Smooth muscle cell (in vitro differentiated cells): Measurements from ENCODE around the gene NACA2. TPM values are rescaled to one million over a fixed set of nuclear protein-coding genes. Genes with fewer than 3 reads are reported as not detected.

Experiments used
- DNase-seq: peaks from one replicate; lab custom pipeline; 2025; ENCODE audit not compliant: unreplicated experiment; lab: John Stamatoyannopoulos, UW
- H2AFZ ChIP-seq: fragments of 200-600 bp; sonication (generic); 2 replicates; pipeline ENCODE4 v1.6.0; 2016; ENCODE audit warnings: antibody characterized with exemption, low read depth, mild to moderate bottlenecking
- H3F3A ChIP-seq: fragments of 200-600 bp; sonication (generic); 2 replicates; pipeline ENCODE4 v1.6.0; 2017; ENCODE audit warnings: antibody characterized with exemption, low read depth
- H3K27ac ChIP-seq: fragments of 200-600 bp; sonication (generic); 2 replicates; pipeline ENCODE4 v1.5.1; 2016; ENCODE audit warnings: low read depth, mild to moderate bottlenecking
- H3K27me3 ChIP-seq: fragments of 200-600 bp; sonication (generic); 2 replicates; pipeline ENCODE4 v1.6.1; 2016; ENCODE audit warnings: low read depth, mild to moderate bottlenecking
- H3K36me3 ChIP-seq: fragments of 200-600 bp; sonication (generic); 2 replicates; pipeline ENCODE4 v1.5.1; 2016; ENCODE audit warnings: low read depth
- H3K4me1 ChIP-seq: fragments of 200-600 bp; sonication (generic); 2 replicates; pipeline ENCODE4 v1.5.1; 2016; ENCODE audit warnings: low read depth
- H3K4me2 ChIP-seq: fragments of 200-600 bp; sonication (generic); 2 replicates; pipeline ENCODE4 v1.6.0; 2016; ENCODE audit warnings: mild to moderate bottlenecking
- H3K4me3 ChIP-seq: fragments of 200-600 bp; sonication (generic); 2 replicates; pipeline ENCODE4 v1.5.1; 2016; ENCODE audit warnings: mild to moderate bottlenecking
- H3K79me2 ChIP-seq: fragments of 200-600 bp; sonication (generic); 2 replicates; pipeline ENCODE4 v1.6.0; 2016; ENCODE audit warnings: low read depth, mild to moderate bottlenecking
- H3K9ac ChIP-seq: fragments of 200-600 bp; sonication (generic); 2 replicates; pipeline ENCODE4 v1.6.0; 2016; ENCODE audit warnings: low read depth
- H3K9me3 ChIP-seq: fragments of 200-600 bp; sonication (generic); replicated peaks from 2 replicates; pipeline ENCODE4 v1.5.1; 2016; ENCODE audit warnings: low read depth
- H4K20me1 ChIP-seq: fragments of 200-600 bp; sonication (generic); 2 replicates; pipeline ENCODE4 v1.6.0; 2016; ENCODE audit warnings: low read depth
- CTCF ChIP-seq: fragments of 200-600 bp; sonication (generic); IDR thresholded peaks from 2 replicates; pipeline ENCODE4 v1.5.1; 2017; ENCODE audit warnings: borderline replicate concordance, mild to moderate bottlenecking, antibody characterized with exemption; ENCODE audit not compliant: insufficient read depth, poor library complexity, severe bottlenecking
- WGBS: methylation state at CpG from one replicate; pipeline ENCODE4 v1.1.7; 2016; ENCODE audit warnings: low lambda C conversion rate; 5-methylcytosine and 5-hydroxymethylcytosine counted together
- polyA plus RNA-seq: library from polyadenylated mRNA; unstranded; fragments of >200 nt; fragmentation: Nextera tagmentation; extraction: Ambion mirVana; gene quantifications from 2 replicates; pipeline ENCODE4 v1.2.1, GENCODE V29; 2016
- total RNA-seq: library from RNA; depleted of rRNA; stranded (reverse); fragments of >200 nt; gene quantifications from 2 replicates; pipeline ENCODE4 v1.2.3, GENCODE V29; 2014

The NACA2 gene
- total and polyA plus RNA-seq, 2 experiments from 2014 or later, result not detected

GRCh38 chr17:61545335-61545938 lies 45.6 kb downstream of the NACA2 start:
- 93% methylated on average over 1 of the region's 1 CpG for WGBS
- no peaks in the 10 kb centered on the region for H3K79me2 ChIP-seq

GRCh38 chr17:61543786-61544415 lies 47.1 kb downstream of the NACA2 start:
- no peaks in the 10 kb centered on the region for H4K20me1 ChIP-seq
- no peak overlapping the region for H3K9ac ChIP-seq
- H3K4me1 ChIP-seq, result no peaks in the 10 kb centered on the region
- WGBS, result 86% methylated on average over 9 of the region's 9 CpGs
- no peak overlapping the region for H3K4me3 ChIP-seq
- no peaks in the 10 kb centered on the region for H3K79me2 ChIP-seq
- TF ChIP-seq CTCF, result no peak
- no peak overlapping the region for H2AFZ ChIP-seq
- no peaks in the 10 kb centered on the region for H3K27me3 ChIP-seq
- no peak for DNase-seq
- H3K9me3 ChIP-seq, result peaks cover 14% of the 10 kb centered on the region
- no peak overlapping the region for H3K27ac ChIP-seq
- peaks cover 3% of the 10 kb centered on the region for H3K36me3 ChIP-seq
- H3F3A ChIP-seq, result no peaks in the 10 kb centered on the region
- H3K4me2 ChIP-seq, result no peak overlapping the region

More at GRCh38 chr17:61545335-61545938, 45.6 kb downstream of the NACA2 start:
- DNase-seq, result no peak
- Histone ChIP-seq H3K4me2 (no peak overlapping the region), H3K4me3 (no peak overlapping the region), H3K4me1 (no peaks in the 10 kb centered on the region), H3K27me3 (no peaks in the 10 kb centered on the region), H3K27ac (no peak overlapping the region), H4K20me1 (no peaks in the 10 kb centered on the region), H3K9ac (no peak overlapping the region), H3F3A (no peaks in the 10 kb centered on the region), H3K36me3 (peaks cover 3% of the 10 kb centered on the region), H2AFZ (no peak overlapping the region), H3K9me3 (peaks cover 11% of the 10 kb centered on the region)
- TF ChIP-seq CTCF, result no peak

GRCh38 chr17:61542027-61542426 lies 49.0 kb downstream of the NACA2 start:
- Histone ChIP-seq H3K27ac (no peak overlapping the region), H3K9ac (no peak overlapping the region), H3K36me3 (peaks cover 3% of the 10 kb centered on the region), H3K4me2 (no peak overlapping the region), H2AFZ (no peak overlapping the region), H3F3A (peaks cover 6% of the 10 kb centered on the region), H3K4me3 (no peak overlapping the region), H3K27me3 (no peaks in the 10 kb centered on the region), H3K79me2 (no peaks in the 10 kb centered on the region), H4K20me1 (no peaks in the 10 kb centered on the region), H3K4me1 (no peaks in the 10 kb centered on the region), H3K9me3 (peaks cover 14% of the 10 kb centered on the region)
- DNase-seq, result no peak
- WGBS, result 94% methylated on average over 8 of the region's 8 CpGs
- TF ChIP-seq CTCF, result no peak

- no peaks in the 10 kb centered on the region for H3K79me2 ChIP-seq
- DNase-seq, result no peak
- peaks cover 3% of the 10 kb centered on the region for H3K36me3 ChIP-seq
- H3K4me3 ChIP-seq, result no peak overlapping the region
- no peak overlapping the region for H3K9ac ChIP-seq
- no peak for TF ChIP-seq CTCF
- H2AFZ ChIP-seq, result no peak overlapping the region
- no peaks in the 10 kb centered on the region for H3K27me3 ChIP-seq
- no peak overlapping the region for H3K4me2 ChIP-seq
- no peaks in the 10 kb centered on the region for H3K4me1 ChIP-seq
- H3F3A ChIP-seq, result peaks cover 6% of the 10 kb centered on the region
- 89% methylated on average over 1 of the region's 1 CpG for WGBS
- H3K9me3 ChIP-seq, result peaks cover 14% of the 10 kb centered on the region
- no peak overlapping the region for H3K27ac ChIP-seq
- H4K20me1 ChIP-seq, result no peaks in the 10 kb centered on the region
These were observed 50.1 kb downstream of the NACA2 start for GRCh38 chr17:61540874-61541273.
